ENCODE data around the gene ZCWPW1.

DNA sequence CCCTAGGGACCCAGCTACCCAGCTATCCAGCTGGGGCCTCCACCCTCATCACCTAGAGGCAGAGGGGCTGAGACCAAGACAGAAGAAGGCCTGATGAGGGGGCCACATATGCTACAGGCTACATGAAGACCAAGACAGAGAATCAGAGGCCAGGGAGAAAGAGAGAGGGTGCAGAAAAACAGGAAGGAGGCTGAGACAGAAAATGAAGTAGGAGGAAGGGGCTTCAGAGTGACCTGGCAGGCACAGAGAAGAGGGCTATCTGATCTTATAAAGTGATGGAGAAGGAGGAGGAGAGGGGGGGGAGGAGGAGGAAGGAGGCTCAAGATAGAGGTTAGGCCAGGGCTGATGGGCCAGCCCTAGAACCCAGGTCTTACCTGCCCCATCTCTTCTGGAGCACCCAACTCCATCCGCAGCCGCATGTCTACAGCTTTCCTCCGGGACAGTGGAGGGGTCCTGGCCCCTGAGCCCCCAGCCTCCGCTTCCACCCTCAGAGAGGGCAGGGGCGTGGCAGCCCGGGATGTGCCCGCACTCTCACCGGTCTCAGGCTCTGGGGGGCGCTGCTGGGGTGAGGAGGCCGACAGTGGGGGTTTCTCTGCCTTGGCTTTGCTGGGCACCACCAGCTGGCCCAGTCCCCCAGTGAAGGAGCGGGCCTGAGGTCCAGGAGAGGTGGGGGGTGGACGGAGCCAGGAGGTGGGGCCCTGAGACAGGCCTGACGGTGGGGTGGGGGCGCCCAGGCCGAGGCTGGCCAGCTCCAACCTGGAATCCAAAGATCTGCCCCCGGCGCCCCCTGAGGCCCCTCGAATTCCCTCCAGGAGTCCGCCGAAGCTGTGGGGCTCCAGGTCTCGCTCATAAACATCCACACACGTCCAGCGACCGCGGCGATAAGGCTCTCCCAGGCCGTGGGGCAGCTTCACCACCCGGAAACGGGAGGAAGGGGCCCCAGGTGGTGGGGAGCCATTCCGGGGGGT, 48.7 kb upstream of the ZCWPW1 start:
- peak in 1 of 2 donors; percentile 21 for TF ChIP-seq CTCF (conservative IDR thresholded peaks at IDR 0.05 in 1 of 2, IDR thresholded peaks at IDR 0.05 in 1 of 2; ENCODE audit: low read depth in 1 of 2, low read length in 2 of 2)
- no peak for TF ChIP-seq EZH2 (IDR thresholded peaks at IDR 0.05; ENCODE audit: low read length, missing control alignments)
